ENCODE results near the gene TCF21. TPM values are rescaled to one million over a fixed set of nuclear protein-coding genes. Genes with fewer than 3 reads are reported as not detected.

The TCF21 gene
- total RNA-seq, 1 donor from 2014 or later = not detected

- peaks cover 6% of the 10 kb centered on the region for H3K36me3 Mint-ChIP-seq (ENCODE audit: unreplicated experiment)
- peaks cover 38% of the 10 kb centered on the region for H3K27me3 Mint-ChIP-seq (ENCODE audit: unreplicated experiment)
- H3K27ac Mint-ChIP-seq (ENCODE audit: unreplicated experiment) = no peak overlapping the region
- peaks cover 16% of the 10 kb centered on the region for H3K4me1 Mint-ChIP-seq (ENCODE audit: low read depth, unreplicated experiment)
- TF ChIP-seq, protein P1, sequence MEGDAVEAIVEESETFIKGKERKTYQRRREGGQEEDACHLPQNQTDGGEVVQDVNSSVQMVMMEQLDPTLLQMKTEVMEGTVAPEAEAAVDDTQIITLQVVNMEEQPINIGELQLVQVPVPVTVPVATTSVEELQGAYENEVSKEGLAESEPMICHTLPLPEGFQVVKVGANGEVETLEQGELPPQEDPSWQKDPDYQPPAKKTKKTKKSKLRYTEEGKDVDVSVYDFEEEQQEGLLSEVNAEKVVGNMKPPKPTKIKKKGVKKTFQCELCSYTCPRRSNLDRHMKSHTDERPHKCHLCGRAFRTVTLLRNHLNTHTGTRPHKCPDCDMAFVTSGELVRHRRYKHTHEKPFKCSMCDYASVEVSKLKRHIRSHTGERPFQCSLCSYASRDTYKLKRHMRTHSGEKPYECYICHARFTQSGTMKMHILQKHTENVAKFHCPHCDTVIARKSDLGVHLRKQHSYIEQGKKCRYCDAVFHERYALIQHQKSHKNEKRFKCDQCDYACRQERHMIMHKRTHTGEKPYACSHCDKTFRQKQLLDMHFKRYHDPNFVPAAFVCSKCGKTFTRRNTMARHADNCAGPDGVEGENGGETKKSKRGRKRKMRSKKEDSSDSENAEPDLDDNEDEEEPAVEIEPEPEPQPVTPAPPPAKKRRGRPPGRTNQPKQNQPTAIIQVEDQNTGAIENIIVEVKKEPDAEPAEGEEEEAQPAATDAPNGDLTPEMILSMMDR (IDR thresholded peaks at IDR 0.05; ENCODE audit: partially characterized antibody, unreplicated experiment) = no peak
- peak; percentile 50 for DNase-seq
- peaks cover 11% of the 10 kb centered on the region for H3K9me3 Mint-ChIP-seq (ENCODE audit: unreplicated experiment)
- peak overlapping the region; percentile 66 for H3K4me3 Mint-ChIP-seq (ENCODE audit: unreplicated experiment)
These were observed 2.4 kb downstream of the TCF21 start for GRCh38 chr6:133891149-133891926.

DNA sequence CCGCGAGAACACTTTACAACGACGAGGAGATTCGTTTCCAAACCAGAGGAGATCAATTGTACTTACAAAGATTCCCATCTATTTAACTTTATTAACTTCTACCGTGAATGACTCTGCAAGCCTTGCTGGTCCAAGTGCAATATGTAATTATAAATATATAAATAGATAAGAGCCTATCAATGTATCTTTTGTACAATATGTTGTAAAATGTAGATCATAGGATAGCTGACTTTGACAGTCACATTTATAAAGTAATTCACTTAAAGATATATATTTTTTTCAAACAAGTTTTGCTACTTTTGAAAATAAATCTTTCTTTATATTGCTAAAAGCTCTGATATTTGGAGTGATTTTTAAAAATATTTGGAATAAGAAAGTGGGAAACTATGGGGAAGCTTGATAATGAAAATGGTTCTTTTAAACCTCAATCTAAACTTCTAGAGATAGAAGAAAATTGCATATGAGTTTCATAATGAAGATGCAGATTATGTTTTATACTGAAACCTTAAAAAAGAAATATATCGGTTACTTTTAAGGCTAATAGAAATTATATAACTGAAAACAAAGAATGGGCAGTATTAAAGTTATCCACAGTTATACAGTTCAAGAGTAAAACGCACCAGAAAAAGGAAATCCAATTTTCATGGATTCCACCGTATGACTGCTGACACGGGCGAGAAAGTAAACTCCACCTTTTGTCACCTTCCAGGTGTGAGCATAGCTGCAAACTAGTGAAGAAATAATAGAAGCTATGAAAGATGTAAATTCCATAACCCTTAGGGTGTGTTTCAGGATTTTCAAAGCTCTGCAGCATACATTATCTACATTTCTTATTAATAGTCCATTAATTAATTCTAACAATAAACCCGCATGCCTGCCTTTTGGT is 3.3 kb downstream of the TCF21 start:
- Mint-ChIP-seq H3K36me3 (ENCODE audit: unreplicated experiment) (peaks cover 6% of the 10 kb centered on the region), H3K27ac (ENCODE audit: unreplicated experiment) (no peak overlapping the region), H3K9me3 (ENCODE audit: unreplicated experiment) (peaks cover 14% of the 10 kb centered on the region), H3K4me3 (ENCODE audit: unreplicated experiment) (peak overlapping the region; percentile 66), H3K27me3 (ENCODE audit: unreplicated experiment) (peaks cover 42% of the 10 kb centered on the region), H3K4me1 (ENCODE audit: low read depth, unreplicated experiment) (peaks cover 18% of the 10 kb centered on the region)
- TF ChIP-seq, protein P1 (IDR thresholded peaks at IDR 0.05; ENCODE audit: partially characterized antibody, unreplicated experiment) = no peak
- DNase-seq = no peak

DNA sequence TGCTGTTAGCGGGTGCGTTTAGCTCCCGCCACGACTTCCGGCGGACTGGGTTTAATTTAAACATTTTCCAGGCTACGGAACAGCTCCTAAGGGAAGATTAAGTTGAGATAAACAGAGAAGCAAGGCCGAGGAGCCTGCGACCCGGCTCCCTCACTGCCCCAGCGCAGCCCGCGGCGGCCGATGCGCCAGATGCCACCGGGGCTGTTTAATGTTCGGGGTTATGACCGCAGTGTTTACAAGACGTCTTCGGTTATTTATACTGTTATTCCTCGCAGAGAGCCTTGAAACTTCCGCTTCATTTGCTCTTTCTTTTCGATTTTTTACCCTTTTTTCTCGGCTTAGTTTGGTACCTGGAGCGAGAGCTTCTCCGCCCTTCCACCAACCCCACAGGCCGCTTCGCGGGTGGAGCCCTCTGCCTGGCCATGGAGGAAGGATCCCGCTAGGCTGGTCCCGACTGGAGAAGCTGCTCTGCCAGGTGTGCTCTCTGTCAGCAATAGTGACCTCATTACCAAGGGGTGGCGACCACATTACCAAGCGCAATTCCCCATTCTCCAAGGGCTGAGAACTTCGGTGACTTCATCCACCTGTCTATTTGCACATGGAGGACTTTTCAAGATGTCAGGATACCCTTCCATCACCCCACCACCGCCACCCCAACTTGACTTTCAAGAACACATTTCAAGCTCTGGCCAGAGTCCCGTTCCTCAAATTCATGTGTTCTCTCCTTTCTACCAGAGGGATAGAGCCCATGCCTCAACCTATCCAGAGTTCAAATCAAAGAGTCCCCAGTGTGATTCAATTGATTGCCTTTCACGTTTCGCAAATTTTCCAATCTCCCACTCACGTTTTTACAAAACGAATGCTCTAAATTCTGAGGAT is 4.1 kb downstream of the TCF21 start:
- Mint-ChIP-seq H3K27ac (ENCODE audit: unreplicated experiment) (peak overlapping the region; percentile 3), H3K36me3 (ENCODE audit: unreplicated experiment) (peaks cover 6% of the 10 kb centered on the region), H3K27me3 (ENCODE audit: unreplicated experiment) (peaks cover 44% of the 10 kb centered on the region), H3K4me1 (ENCODE audit: low read depth, unreplicated experiment) (peaks cover 18% of the 10 kb centered on the region), H3K4me3 (ENCODE audit: unreplicated experiment) (peak overlapping the region; percentile 83), H3K9me3 (ENCODE audit: unreplicated experiment) (peaks cover 14% of the 10 kb centered on the region)
- DNase-seq = peak; percentile 36
- TF ChIP-seq, protein P1 (IDR thresholded peaks at IDR 0.05; ENCODE audit: partially characterized antibody, unreplicated experiment) = no peak

DNA sequence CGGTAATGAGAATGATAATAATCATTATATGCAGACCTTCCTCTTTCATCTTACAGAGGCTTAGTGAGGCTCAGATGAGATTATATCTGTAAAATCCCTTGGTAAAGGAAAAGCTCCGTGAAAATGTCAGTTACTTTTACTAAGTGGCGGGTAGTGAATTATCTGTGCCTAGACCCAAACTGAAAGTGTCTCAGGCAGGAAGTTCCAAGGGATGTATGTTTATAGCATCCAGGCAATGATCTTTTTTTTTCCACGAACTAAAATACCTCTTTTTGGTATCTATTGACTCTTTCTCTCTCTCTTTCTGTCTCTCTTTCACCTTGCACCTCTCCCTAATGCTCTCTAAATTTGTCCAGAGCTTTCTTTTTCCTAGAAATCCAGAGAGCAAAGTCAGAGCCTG is 5.0 kb downstream of the TCF21 start:
- H3K9me3 Mint-ChIP-seq (ENCODE audit: unreplicated experiment) = peaks cover 14% of the 10 kb centered on the region
- H3K4me3 Mint-ChIP-seq (ENCODE audit: unreplicated experiment) = no peak overlapping the region
- TF ChIP-seq, protein P1 (IDR thresholded peaks at IDR 0.05; ENCODE audit: partially characterized antibody, unreplicated experiment) = no peak
- DNase-seq = no peak
- peaks cover 18% of the 10 kb centered on the region for H3K4me1 Mint-ChIP-seq (ENCODE audit: low read depth, unreplicated experiment)
- H3K27me3 Mint-ChIP-seq (ENCODE audit: unreplicated experiment) = peaks cover 39% of the 10 kb centered on the region
- no peak overlapping the region for H3K27ac Mint-ChIP-seq (ENCODE audit: unreplicated experiment)
- H3K36me3 Mint-ChIP-seq (ENCODE audit: unreplicated experiment) = no peaks in the 10 kb centered on the region

All from glutamatergic neuron (in vitro differentiated cells).